ENCODE data around the gene LBX1.

The LBX1 gene

DNA sequence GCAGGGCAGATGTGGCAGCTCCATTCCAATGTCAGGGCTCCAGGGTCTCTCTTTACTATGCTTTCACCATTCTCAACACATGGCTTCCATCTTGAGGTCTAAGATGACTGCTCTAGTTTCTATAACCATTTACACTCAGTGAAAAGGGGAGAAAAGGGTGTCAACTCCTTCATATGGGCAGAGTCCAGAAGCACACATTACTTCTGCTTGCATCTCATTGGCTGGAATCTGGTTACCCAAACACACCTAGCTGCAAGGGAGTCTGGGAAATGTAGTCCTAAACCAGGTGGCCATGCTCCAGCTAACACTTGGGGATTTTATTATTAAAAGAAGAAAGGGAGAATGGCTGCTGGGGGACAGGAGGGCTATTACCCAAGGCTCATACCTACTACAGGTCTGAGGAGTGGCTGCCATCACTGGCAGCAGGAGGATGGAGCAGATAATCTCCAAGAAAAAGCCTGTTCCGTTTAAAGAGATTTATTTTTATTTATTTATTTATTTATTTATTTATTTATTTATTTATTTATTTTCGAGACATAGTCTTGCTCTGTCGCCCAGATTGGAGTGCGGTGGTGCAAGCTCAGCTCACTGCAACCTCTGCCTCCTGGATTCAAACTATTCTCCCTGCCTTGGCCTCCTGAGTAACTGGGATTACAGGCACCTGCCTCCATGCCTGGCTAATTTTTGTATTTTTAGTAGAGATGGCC, 29.1 kb upstream of the LBX1 start:
- H3K27me3 ChIP-seq (ENCODE audit: insufficient read depth, low read length), result peaks cover 35% of the 10 kb centered on the region

DNA sequence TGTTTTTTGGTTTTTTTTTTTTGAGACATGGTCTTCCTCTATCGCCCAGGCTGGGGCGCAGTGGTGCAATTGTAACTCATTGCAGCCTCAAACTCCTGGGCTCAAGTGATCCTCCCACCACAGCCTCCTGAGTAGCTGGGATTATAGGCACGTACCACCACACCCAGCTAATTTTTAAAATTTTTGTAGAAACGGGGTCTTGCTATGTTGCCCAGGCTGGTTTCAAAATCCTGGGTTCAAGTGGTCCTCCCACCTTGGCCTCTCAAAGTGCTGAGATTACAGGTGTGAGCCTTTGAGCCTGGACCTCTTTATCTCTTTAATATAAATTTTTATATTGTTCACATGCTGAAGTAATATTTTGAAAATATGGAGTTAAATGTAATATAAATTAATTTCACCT, 28.2 kb upstream of the LBX1 start:
- no peaks in the 10 kb centered on the region for H3K4me1 ChIP-seq (ENCODE audit: insufficient read depth, low read length)
- H3K36me3 ChIP-seq (ENCODE audit: insufficient read depth, low read length), result no peaks in the 10 kb centered on the region
- peaks cover 3% of the 10 kb centered on the region for H3K9me3 ChIP-seq (ENCODE audit: low read length)
- H3K4me3 ChIP-seq (ENCODE audit: low read length), result no peak overlapping the region
- peaks cover 30% of the 10 kb centered on the region for H3K27me3 ChIP-seq (ENCODE audit: insufficient read depth, low read length)
- no peak overlapping the region for H2AFZ ChIP-seq (ENCODE audit: low read depth, low read length)

More for the DNA sequence above, 29.1 kb upstream of the LBX1 start:
- Histone ChIP-seq H3K4me1 (ENCODE audit: insufficient read depth, low read length) (no peaks in the 10 kb centered on the region), H3K9me3 (ENCODE audit: low read length) (peaks cover 3% of the 10 kb centered on the region), H2AFZ (ENCODE audit: low read depth, low read length) (no peak overlapping the region), H3K4me3 (ENCODE audit: low read length) (no peak overlapping the region), H3K36me3 (ENCODE audit: insufficient read depth, low read length) (no peaks in the 10 kb centered on the region)

DNA sequence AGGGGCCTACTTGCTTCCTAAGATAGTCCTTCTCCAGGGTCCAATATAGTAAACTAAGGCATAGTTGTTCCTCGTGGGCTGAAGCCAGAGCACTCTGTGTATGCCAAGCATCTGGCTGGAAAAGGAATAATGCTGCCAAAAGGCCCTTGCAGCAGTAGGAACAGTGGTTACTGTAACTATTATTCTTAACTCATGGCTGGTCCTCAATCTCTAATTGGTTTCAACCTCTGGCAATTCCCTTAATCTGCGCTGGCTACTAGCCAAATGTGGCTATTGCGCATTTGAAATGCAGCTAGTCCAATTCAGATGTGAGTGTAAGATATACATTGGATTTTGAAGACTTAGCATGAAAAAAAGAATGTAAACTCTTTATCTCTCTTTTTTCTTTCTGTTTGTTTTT, 27.8 kb upstream of the LBX1 start:
- no peak overlapping the region for H3K4me3 ChIP-seq (ENCODE audit: low read length)
- peaks cover 29% of the 10 kb centered on the region for H3K27me3 ChIP-seq (ENCODE audit: insufficient read depth, low read length)
- H3K4me1 ChIP-seq (ENCODE audit: insufficient read depth, low read length), result no peaks in the 10 kb centered on the region
- H3K9me3 ChIP-seq (ENCODE audit: low read length), result peaks cover 3% of the 10 kb centered on the region
- no peak overlapping the region for H2AFZ ChIP-seq (ENCODE audit: low read depth, low read length)
- no peaks in the 10 kb centered on the region for H3K36me3 ChIP-seq (ENCODE audit: insufficient read depth, low read length)

DNA sequence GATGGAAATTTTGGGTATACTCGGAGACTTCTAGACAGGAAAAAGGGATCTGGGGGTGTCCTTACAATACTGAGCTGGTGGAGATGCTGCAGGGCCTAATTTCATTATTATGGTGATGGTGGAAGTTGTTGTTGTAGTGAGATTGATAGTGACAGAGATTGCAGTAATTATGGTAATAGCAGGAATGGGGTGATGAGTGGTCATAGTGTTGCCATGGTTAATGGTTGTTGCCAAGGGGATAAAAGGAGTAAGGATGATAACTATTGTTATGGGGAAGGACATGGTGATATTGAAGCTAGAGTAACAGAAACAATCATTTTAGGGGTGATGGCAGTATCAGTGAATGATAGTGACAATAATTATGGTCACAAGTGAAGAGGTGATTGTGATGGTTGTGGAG, 27.1 kb upstream of the LBX1 start:
- Histone ChIP-seq H3K27me3 (ENCODE audit: insufficient read depth, low read length) (peaks cover 23% of the 10 kb centered on the region), H3K4me3 (ENCODE audit: low read length) (no peak overlapping the region), H3K9me3 (ENCODE audit: low read length) (peaks cover 3% of the 10 kb centered on the region), H3K4me1 (ENCODE audit: insufficient read depth, low read length) (no peaks in the 10 kb centered on the region), H2AFZ (ENCODE audit: low read depth, low read length) (no peak overlapping the region), H3K36me3 (ENCODE audit: insufficient read depth, low read length) (no peaks in the 10 kb centered on the region)

DNA sequence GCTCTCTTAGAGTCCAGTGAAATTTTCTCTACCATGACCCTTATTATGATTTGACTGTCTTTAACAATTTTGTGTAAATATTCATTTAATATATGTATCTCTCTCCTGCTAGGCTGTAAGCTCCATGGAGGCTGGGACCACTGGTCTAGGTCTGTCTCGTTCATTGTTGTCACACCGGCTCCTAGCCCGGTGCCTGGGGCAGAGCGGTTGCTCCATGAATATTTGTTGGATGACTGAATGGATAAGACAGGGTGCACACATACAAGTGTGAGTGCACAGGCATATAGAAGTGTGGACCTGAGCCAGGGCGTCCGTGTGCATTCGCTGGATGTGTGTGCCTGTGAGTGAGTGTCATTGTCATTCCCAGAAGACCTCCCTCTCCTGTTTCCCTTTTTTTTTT, 20.9 kb upstream of the LBX1 start:
- H3K4me1 ChIP-seq (ENCODE audit: insufficient read depth, low read length), result no peaks in the 10 kb centered on the region
- no peak overlapping the region for H2AFZ ChIP-seq (ENCODE audit: low read depth, low read length)
- no peaks in the 10 kb centered on the region for H3K36me3 ChIP-seq (ENCODE audit: insufficient read depth, low read length)
- no peak overlapping the region for H3K4me3 ChIP-seq (ENCODE audit: low read length)
- peaks cover 49% of the 10 kb centered on the region for H3K27me3 ChIP-seq (ENCODE audit: insufficient read depth, low read length)
- no peaks in the 10 kb centered on the region for H3K9me3 ChIP-seq (ENCODE audit: low read length)

DNA sequence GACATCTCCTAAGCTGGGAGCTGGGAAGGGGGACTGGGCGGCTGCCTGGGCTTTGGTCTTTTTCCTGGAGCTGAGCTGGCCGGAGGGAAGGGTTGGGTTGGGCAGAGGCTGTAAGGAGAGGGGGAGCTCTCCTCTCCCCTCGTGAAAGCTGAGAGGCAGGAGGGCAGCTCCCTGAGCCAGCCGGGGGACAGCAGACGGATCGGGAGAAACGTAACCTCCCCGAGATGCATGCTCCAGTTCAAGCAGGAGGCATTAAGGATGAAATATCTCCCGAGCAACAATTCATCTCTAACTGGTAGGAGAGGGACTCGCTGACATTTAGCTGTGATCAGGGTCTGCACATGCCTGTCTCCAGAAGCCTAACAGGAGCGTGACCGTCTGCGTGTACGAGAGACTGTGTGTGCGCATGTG, 19.9 kb upstream of the LBX1 start:
- H3K4me1 ChIP-seq (ENCODE audit: insufficient read depth, low read length), result no peaks in the 10 kb centered on the region
- peaks cover 55% of the 10 kb centered on the region for H3K27me3 ChIP-seq (ENCODE audit: insufficient read depth, low read length)
- H3K9me3 ChIP-seq (ENCODE audit: low read length), result no peaks in the 10 kb centered on the region
- no peaks in the 10 kb centered on the region for H3K36me3 ChIP-seq (ENCODE audit: insufficient read depth, low read length)
- no peak overlapping the region for H2AFZ ChIP-seq (ENCODE audit: low read depth, low read length)
- H3K4me3 ChIP-seq (ENCODE audit: low read length), result no peak overlapping the region

DNA sequence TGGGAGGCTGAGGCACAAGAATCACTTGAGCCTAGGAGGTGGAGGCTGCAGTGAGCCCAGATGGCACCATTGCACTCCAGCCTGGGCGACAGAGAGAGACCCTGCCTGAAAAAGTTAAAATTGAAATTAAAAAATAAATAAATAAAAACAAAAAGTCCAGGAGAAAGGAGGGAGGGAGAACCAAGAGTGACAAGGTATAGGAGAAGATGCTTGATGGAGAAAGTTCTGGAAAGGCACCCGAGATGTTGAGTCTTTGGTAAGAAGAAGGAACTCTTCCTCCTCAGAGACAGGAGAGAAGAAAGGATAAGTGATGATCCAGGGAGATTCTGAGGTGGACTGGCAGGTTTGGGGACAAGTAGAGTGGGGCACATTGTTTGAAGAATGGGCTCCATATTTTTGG, 17.4 kb upstream of the LBX1 start:
- Histone ChIP-seq H3K27me3 (ENCODE audit: insufficient read depth, low read length) (peaks cover 53% of the 10 kb centered on the region), H3K9me3 (ENCODE audit: low read length) (no peaks in the 10 kb centered on the region), H3K36me3 (ENCODE audit: insufficient read depth, low read length) (no peaks in the 10 kb centered on the region), H3K4me1 (ENCODE audit: insufficient read depth, low read length) (no peaks in the 10 kb centered on the region), H3K4me3 (ENCODE audit: low read length) (no peak overlapping the region), H2AFZ (ENCODE audit: low read depth, low read length) (no peak overlapping the region)

DNA sequence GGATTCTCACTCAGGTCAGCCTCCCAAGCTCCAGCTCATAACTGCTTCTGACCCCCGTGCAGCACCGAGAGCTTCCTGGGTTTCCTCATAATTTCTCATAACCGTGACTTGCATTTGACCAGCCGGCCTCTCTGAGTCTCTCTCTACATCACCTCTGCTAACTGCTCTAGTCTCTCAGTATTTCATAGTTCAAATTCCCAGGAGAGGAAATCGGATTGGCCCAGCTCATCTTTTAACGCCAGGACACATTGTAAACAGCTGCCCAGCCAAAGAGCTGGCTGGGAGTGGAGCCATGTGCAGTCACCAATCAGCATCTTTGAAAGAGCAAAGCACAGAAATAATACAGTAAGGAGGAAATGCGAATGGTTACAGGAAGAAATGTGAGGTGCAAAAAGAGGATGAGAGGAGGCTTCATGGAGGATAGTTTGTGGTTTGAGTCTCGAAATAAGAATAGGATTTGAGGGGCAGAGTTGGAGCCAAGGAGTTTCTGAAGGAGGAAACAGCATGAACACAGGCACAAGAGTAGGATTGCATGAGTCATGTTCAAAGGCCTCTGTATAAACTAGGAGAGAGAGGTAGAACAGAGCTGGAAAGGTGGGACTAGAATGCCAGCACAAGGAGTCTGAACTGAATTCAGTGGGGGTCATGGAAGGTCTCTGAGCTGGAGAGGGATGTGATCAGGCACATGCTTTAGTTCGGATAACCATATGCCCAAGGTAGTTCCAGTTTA, 15.2 kb upstream of the LBX1 start:
- Histone ChIP-seq H2AFZ (ENCODE audit: low read depth, low read length) (no peak overlapping the region), H3K36me3 (ENCODE audit: insufficient read depth, low read length) (no peaks in the 10 kb centered on the region), H3K4me3 (ENCODE audit: low read length) (no peak overlapping the region), H3K27me3 (ENCODE audit: insufficient read depth, low read length) (peaks cover 64% of the 10 kb centered on the region), H3K4me1 (ENCODE audit: insufficient read depth, low read length) (no peaks in the 10 kb centered on the region), H3K9me3 (ENCODE audit: low read length) (no peaks in the 10 kb centered on the region)

DNA sequence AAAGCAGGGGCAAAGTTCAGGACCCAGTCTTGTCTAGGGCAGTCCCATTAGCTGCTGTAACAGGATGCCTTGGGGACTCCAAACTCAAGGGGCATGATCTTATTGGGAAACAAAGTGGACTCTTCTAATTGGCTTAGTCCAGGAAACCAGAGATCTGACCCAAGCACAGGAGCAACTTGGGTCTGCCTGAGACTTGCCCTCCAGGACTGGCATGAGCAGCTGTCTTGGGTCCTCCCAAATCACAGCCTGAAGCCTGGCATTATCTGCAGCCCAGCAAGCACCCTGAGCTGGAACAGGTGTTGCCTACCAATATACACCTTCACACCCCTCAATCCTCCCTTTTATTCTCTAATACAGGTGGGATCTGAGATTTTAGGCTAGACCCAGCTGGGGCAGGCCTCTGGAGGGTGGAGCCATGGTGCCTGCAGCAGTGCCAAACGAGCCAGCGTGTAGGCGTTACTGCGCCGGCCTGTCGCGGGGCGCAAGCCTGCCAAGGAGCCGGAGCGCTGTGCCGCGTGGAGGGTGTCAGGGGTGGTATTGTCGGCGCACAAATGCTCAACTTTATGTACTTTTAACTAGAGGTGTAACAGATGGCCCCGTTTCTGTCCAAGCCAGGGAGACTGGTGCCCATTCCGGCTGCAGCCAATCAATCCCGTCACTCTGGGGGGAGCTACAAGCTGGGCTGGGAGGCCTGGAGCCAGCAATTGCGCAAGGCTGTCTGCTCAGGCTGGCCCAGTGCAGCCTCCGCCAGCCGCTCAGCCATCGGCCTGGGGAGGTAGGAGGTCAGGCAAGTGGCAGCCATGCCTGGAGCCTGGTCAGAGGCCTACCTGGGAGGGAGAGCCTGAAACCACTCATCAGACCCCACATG, 12.8 kb upstream of the LBX1 start:
- H3K4me3 ChIP-seq (ENCODE audit: low read length), result no peak overlapping the region
- no peaks in the 10 kb centered on the region for H3K36me3 ChIP-seq (ENCODE audit: insufficient read depth, low read length)
- peaks cover 72% of the 10 kb centered on the region for H3K27me3 ChIP-seq (ENCODE audit: insufficient read depth, low read length)
- H2AFZ ChIP-seq (ENCODE audit: low read depth, low read length), result no peak overlapping the region
- no peaks in the 10 kb centered on the region for H3K4me1 ChIP-seq (ENCODE audit: insufficient read depth, low read length)
- no peaks in the 10 kb centered on the region for H3K9me3 ChIP-seq (ENCODE audit: low read length)

DNA sequence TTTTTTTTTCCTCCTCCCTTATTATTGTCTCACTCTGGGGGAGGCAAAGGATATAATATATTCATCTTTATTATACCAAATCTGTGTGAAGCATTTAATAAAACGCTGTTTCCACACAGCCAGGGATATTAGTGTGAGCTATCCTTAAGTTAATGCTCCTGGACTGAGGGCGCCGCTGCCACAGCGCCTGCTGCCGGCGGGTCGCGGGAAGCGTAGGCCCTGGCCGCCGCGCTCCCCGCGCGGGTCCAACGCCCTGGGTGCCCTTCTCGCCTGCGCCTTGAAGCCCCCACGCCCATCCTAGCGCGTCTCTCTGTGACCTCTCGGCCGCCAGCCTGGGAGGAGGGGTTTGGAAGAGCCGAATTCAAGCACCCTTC, 9.5 kb upstream of the LBX1 start:
- Histone ChIP-seq H3K4me1 (ENCODE audit: insufficient read depth, low read length) (no peaks in the 10 kb centered on the region), H3K9me3 (ENCODE audit: low read length) (no peaks in the 10 kb centered on the region), H3K4me3 (ENCODE audit: low read length) (no peak overlapping the region), H3K27me3 (ENCODE audit: insufficient read depth, low read length) (peaks cover 87% of the 10 kb centered on the region), H2AFZ (ENCODE audit: low read depth, low read length) (no peak overlapping the region), H3K36me3 (ENCODE audit: insufficient read depth, low read length) (no peaks in the 10 kb centered on the region)

DNA sequence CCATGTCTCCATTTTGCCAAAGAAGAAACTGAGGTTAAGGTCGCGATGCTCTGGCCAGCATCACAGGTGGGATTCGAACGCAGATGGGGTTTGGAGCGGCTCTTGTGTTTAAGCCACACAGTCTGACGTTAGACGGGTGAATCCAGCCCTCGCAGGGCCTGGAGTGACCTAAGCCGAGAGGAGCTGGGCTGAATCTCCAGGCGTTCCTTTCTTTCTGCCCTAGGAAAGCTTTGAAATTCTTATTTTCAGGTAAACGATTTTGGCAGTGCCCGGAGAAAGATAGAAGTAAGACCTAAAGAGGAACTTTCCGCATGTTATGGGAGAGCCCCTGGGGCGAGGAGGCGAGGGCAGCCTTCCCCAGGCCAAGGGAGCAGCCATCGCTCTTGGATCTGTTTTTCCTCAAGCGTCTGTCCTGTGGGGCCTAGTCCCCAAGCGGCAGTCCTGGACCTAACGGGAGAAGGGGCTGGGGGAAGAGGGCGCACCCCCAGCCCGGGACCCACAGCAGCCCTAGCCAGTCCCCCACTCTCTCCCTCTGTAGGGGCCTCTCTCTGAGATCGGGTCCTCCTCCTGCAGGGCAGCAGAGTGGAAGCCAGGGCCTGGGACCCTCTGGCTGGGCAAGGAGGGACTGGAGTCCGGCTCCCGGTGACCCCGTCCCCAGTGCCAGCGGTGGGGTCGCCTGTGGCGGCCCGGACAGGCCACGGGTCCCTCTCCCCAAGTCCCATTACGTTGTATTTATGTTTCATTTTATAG, 8.9 kb upstream of the LBX1 start:
- Histone ChIP-seq H2AFZ (ENCODE audit: low read depth, low read length) (no peak overlapping the region), H3K27me3 (ENCODE audit: insufficient read depth, low read length) (peaks cover 87% of the 10 kb centered on the region), H3K4me1 (ENCODE audit: insufficient read depth, low read length) (no peaks in the 10 kb centered on the region), H3K36me3 (ENCODE audit: insufficient read depth, low read length) (no peaks in the 10 kb centered on the region), H3K9me3 (ENCODE audit: low read length) (no peaks in the 10 kb centered on the region), H3K4me3 (ENCODE audit: low read length) (no peak overlapping the region)

DNA sequence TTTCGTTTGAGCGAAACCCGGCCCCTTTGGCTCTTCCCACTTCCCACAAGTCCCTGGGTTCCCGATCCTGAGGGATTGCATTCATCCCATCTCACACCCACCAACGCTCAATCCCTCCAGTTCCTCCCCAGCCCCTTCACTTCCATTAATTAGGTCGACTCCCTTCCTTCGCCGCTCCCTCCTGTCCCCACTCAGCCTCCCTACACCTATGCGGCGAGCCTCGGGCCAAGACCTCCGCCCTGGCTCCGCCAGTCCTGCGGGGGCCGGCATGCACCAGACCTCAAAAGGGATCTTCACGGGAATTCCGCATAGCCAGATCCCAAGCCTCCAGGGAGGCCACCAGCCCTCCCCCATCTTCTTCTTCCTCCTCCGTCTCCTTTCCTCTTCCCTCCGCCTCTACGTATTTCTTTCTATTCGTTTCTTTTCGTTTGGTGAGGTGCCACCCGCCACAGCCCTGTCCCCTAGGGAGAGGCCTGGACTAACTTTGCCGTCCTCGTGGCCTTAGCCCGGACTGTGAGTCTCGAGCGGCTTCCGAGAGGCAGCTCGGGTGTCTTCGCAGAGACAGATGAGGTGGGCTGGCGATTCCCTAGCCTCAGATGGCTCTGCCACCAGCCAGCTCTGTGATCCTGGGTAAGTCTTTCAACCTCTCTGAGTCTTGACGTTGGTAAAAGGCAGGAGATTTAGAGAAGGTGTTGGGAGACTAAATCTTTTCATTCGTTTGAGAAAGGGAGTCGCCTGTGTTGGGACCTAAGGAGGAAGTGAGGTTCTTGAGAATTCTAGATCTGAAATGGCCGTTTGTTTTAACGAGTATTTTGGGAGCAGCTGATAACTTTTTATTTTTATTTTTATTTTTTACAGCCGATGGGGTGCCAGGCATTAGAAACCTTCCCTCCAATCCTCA, 8.1 kb upstream of the LBX1 start:
- Histone ChIP-seq H3K36me3 (ENCODE audit: insufficient read depth, low read length) (no peaks in the 10 kb centered on the region), H3K4me1 (ENCODE audit: insufficient read depth, low read length) (no peaks in the 10 kb centered on the region), H3K4me3 (ENCODE audit: low read length) (no peak overlapping the region), H3K27me3 (ENCODE audit: insufficient read depth, low read length) (peaks cover 93% of the 10 kb centered on the region), H2AFZ (ENCODE audit: low read depth, low read length) (no peak overlapping the region), H3K9me3 (ENCODE audit: low read length) (no peaks in the 10 kb centered on the region)
